Measurements from ENCODE around the gene NTN4. TPM values are rescaled to one million over a fixed set of nuclear protein-coding genes. Genes with fewer than 3 reads are reported as not detected.

NTN4 gene
- total RNA-seq, 1 experiment from 2014 or later = 68.4 TPM

DNA sequence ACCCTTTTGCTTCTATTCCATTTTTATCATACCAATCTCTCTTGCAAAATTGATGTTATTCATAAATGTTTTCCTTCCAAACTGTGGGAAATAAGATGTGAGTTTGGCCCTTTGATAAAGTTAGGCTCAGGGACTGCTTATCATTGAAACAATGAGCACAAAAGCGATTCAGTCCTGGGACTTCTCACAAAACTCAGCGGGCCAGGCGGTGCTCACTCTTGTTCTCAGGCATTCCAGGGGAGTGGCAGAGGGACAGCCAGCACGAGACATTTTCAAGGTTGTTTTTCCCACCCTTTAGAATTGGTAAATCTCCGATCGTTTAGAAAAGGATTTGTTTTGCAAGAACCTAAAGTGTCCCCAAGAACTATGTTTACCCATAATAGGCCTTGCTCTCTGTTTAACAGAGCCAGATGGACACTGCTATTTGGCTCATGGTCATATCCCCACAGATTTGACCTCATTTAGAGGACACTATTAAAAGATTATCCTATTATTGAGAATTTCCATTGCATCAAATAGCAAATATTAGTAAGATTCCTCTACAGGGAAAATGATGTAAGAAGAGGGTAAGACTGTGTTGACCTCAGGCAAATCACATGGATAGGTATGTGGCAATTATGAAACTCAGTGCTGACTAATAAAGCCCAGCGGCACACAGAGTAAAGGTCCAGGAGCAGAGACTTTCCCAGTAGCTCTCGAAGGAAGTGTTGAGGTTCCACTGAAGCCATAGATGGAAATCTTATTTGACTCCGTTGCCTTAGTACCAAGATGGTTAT, 136.6 kb downstream of the NTN4 start:
- CTCF ChIA-PET = interaction anchor here (0.9 to 1.2 kb wide), 2 partner anchors 20 to 26 kb away, joined by 3 read pairs; no protein-coding TSS in a partner anchor
- Mint-ChIP-seq H3K27ac (ENCODE audit: unreplicated experiment) (peak overlapping the region; percentile 91), H3K36me3 (ENCODE audit: insufficient read depth, unreplicated experiment) (peaks cover 36% of the 10 kb centered on the region), H3K4me1 (ENCODE audit: low read depth, unreplicated experiment) (peaks cover 42% of the 10 kb centered on the region), H3K9me3 (ENCODE audit: low read depth, unreplicated experiment) (peaks cover 3% of the 10 kb centered on the region), H3K4me3 (ENCODE audit: low read depth, unreplicated experiment) (peak overlapping the region; percentile 10), H3K27me3 (ENCODE audit: unreplicated experiment) (no peaks in the 10 kb centered on the region)
- BruUV-seq (replicated peaks) = TSS peak; percentile 46
- TF ChIP-seq, protein P1, sequence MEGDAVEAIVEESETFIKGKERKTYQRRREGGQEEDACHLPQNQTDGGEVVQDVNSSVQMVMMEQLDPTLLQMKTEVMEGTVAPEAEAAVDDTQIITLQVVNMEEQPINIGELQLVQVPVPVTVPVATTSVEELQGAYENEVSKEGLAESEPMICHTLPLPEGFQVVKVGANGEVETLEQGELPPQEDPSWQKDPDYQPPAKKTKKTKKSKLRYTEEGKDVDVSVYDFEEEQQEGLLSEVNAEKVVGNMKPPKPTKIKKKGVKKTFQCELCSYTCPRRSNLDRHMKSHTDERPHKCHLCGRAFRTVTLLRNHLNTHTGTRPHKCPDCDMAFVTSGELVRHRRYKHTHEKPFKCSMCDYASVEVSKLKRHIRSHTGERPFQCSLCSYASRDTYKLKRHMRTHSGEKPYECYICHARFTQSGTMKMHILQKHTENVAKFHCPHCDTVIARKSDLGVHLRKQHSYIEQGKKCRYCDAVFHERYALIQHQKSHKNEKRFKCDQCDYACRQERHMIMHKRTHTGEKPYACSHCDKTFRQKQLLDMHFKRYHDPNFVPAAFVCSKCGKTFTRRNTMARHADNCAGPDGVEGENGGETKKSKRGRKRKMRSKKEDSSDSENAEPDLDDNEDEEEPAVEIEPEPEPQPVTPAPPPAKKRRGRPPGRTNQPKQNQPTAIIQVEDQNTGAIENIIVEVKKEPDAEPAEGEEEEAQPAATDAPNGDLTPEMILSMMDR (IDR thresholded peaks at IDR 0.05; ENCODE audit: unreplicated experiment) = no peak
- intact Hi-C loops (cut with micrococcal nuclease; ENCODE audit: unreplicated experiment) = loop anchor here (1.0 to 5.0 kb wide), 2 partner anchors 21 to 48 kb away; no protein-coding TSS in a partner anchor
- DNase-seq = peak; percentile 51

DNA sequence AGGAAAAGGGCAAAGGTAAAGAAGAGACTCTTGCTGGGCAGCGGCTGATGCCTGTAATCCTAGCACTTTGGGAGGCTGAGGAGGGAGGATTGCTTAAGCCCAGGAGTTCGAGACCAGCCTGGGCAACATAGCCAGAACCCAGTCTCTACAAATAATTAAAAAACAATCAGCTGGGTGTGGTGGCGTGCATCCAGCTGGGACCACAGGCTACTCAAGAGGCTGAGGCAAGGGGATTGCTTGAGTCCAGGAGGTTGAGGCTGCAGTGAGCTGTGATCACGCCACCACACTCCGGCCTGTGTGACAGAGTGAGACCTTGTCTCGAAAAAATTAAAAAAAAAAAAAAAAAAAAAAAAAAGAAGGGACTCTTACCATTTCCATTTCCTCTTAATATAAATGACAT, 138.9 kb downstream of the NTN4 start:
- H3K9me3 Mint-ChIP-seq (ENCODE audit: low read depth, unreplicated experiment) = peaks cover 3% of the 10 kb centered on the region
- TF ChIP-seq, protein P1 (IDR thresholded peaks at IDR 0.05; ENCODE audit: unreplicated experiment) = no peak
- H3K36me3 Mint-ChIP-seq (ENCODE audit: insufficient read depth, unreplicated experiment) = peaks cover 33% of the 10 kb centered on the region
- H3K4me3 Mint-ChIP-seq (ENCODE audit: low read depth, unreplicated experiment) = no peak overlapping the region
- no TSS peak for BruUV-seq (replicated peaks)
- intact Hi-C loops (cut with micrococcal nuclease; ENCODE audit: unreplicated experiment) = loop anchor here (5.0 kb wide), 1 partner anchor 51 kb away; no protein-coding TSS in a partner anchor
- CTCF ChIA-PET = no interaction called here
- H3K27ac Mint-ChIP-seq (ENCODE audit: unreplicated experiment) = peak overlapping the region; percentile 82
- no peaks in the 10 kb centered on the region for H3K27me3 Mint-ChIP-seq (ENCODE audit: unreplicated experiment)
- no peak for DNase-seq
- peaks cover 44% of the 10 kb centered on the region for H3K4me1 Mint-ChIP-seq (ENCODE audit: low read depth, unreplicated experiment)

DNA sequence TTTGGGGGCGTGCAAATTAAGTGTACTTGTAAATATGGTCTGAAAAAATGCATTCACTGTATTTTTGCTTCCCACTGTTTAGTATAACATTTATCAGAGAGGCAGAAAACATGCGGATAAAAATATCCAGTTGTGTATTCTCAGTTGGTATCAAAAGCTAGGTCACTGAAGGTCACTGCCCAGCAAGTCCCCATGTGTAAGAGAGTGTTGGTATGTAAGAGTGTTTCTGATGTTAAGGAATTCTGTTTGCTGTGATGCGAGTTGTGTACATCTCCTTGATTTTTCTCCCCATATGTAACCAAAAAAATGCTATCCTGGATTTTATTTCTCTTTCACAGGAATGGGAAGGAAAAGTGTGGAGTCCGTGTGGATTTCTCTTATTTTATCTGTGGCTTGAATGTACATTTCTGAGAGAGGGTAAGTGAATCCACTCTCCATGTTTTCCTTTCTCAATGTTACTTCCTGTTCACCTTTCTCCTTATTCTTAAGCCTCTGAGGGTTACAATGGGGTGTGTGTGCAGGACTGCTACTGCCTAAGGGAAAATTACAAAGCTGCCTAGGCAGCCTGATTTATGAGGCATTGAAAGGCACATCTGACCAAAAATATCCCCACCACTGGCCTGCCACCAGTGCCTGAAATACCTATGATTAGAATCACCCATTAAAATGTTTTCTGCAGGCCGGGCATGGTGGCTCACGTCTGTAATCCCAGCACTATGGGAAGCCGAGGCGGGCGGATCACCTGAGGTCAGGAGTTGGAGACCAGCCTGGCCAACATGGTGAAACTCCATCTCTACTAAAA, 141.4 kb downstream of the NTN4 start:
- no TSS peak for BruUV-seq (replicated peaks)
- CTCF ChIA-PET = interaction anchor here (0.6 to 3.0 kb wide), 4 partner anchors 15 to 330 kb away, joined by 3 to 22 read pairs (median 4); no protein-coding TSS in a partner anchor
- Mint-ChIP-seq H3K27me3 (ENCODE audit: unreplicated experiment) (no peaks in the 10 kb centered on the region), H3K9me3 (ENCODE audit: low read depth, unreplicated experiment) (no peaks in the 10 kb centered on the region), H3K4me1 (ENCODE audit: low read depth, unreplicated experiment) (peaks cover 39% of the 10 kb centered on the region), H3K4me3 (ENCODE audit: low read depth, unreplicated experiment) (no peak overlapping the region), H3K36me3 (ENCODE audit: insufficient read depth, unreplicated experiment) (peaks cover 22% of the 10 kb centered on the region), H3K27ac (ENCODE audit: unreplicated experiment) (peak overlapping the region; percentile 97)
- intact Hi-C loops (cut with micrococcal nuclease; ENCODE audit: unreplicated experiment) = loop anchor here (1.0 kb wide), 2 partner anchors 14 to 25 kb away; no protein-coding TSS in a partner anchor
- TF ChIP-seq, protein P1 (IDR thresholded peaks at IDR 0.05; ENCODE audit: unreplicated experiment) = no peak
- peak; percentile 86 for DNase-seq

DNA sequence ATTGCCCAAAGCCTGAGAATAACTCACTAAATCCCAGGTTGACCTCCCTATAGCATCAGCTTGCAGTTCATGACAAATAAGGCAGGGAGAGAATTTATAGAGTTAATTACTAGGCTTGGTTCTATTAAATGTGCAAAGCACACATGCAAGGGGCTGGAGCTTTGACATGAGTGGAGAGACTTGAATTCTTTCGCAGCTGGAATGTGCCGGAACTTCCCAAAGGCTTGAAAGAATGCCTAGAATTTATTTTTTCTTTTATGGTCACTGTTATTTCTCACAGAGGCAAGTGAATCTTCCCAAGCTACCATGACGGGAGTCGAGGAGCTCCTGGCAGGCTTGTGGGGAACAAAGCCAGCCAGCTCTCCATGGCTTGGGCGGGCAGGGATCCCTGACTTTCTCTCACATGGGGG, 143.8 kb downstream of the NTN4 start:
- DNase-seq = no peak
- H3K4me3 Mint-ChIP-seq (ENCODE audit: low read depth, unreplicated experiment) = no peak overlapping the region
- peaks cover 37% of the 10 kb centered on the region for H3K4me1 Mint-ChIP-seq (ENCODE audit: low read depth, unreplicated experiment)
- intact Hi-C loops (cut with micrococcal nuclease; ENCODE audit: unreplicated experiment) = no loop called here
- H3K27ac Mint-ChIP-seq (ENCODE audit: unreplicated experiment) = no peak overlapping the region
- no TSS peak for BruUV-seq (replicated peaks)
- TF ChIP-seq, protein P1 (IDR thresholded peaks at IDR 0.05; ENCODE audit: unreplicated experiment) = no peak
- no peaks in the 10 kb centered on the region for H3K27me3 Mint-ChIP-seq (ENCODE audit: unreplicated experiment)
- peaks cover 13% of the 10 kb centered on the region for H3K36me3 Mint-ChIP-seq (ENCODE audit: insufficient read depth, unreplicated experiment)
- CTCF ChIA-PET = interaction anchor here (1.1 to 3.0 kb wide), 2 partner anchors 12 to 41 kb away, joined by 3 to 22 read pairs; no protein-coding TSS in a partner anchor
- no peaks in the 10 kb centered on the region for H3K9me3 Mint-ChIP-seq (ENCODE audit: low read depth, unreplicated experiment)
